OCI-LY7 (cell line): ENCODE results near the gene ZNF536. TPM values are rescaled to one million over a fixed set of nuclear protein-coding genes. Genes with fewer than 3 reads are reported as not detected.

Source experiments
- BruUV-seq: library from RNA; stranded (reverse); fragments of 400-500 nt; replicated peaks from 2 replicates; lab custom pipeline; 2021; lab: Mats Ljungman, UMichigan
- CTCF ChIA-PET: fragments of 300-600 bp; sonication (Branson Sonifier 250); formaldehyde crosslinking; loops from one replicate; lab custom pipeline; 2022; ENCODE audit warnings: antibody characterized with exemption; ENCODE audit not compliant: unreplicated experiment; lab: Charles Lee
- POLR2A ChIA-PET: fragments of 300-600 bp; sonication (Branson Sonifier 250); formaldehyde crosslinking; loops from one replicate; lab custom pipeline; 2022; ENCODE audit warnings: antibody characterized with exemption; lab: Charles Lee
- DNase-seq: peaks from one replicate; pipeline ENCODE4 v3.0.0-alpha.2; 2015; ENCODE audit warnings: low spot score
- H2AFZ ChIP-seq: fragments of 200-600 bp; sonication (generic), shearing (Covaris generic); 2 replicates; pipeline ENCODE4 v1.6.1; 2014; ENCODE audit warnings: mild to moderate bottlenecking, antibody characterized with exemption, low read length, moderate library complexity
- H3K27ac ChIP-seq: fragments of 200-600 bp; sonication (generic); 2 replicates; pipeline ENCODE4 v1.5.1; 2014; ENCODE audit warnings: mixed run types, low read depth, mild to moderate bottlenecking, moderate library complexity, low read length, inconsistent platforms; ENCODE audit not compliant: poor library complexity, severe bottlenecking
- H3K36me3 ChIP-seq: fragments of 200-600 bp; sonication (generic); 2 replicates; pipeline ENCODE4 v1.6.1; 2014; ENCODE audit warnings: mild to moderate bottlenecking, antibody characterized with exemption, low read length, moderate library complexity, mixed read lengths; ENCODE audit not compliant: insufficient read depth
- H3K4me1 ChIP-seq: fragments of 200-600 bp; sonication (generic); 2 replicates; pipeline ENCODE4 v1.5.1; 2014; ENCODE audit warnings: mild to moderate bottlenecking, low read length; ENCODE audit not compliant: insufficient read depth, poor library complexity, severe bottlenecking
- H3K4me2 ChIP-seq: fragments of 200-600 bp; sonication (generic); 2 replicates; pipeline ENCODE4 v1.6.1; 2014; ENCODE audit warnings: mild to moderate bottlenecking, low read length
- H3K4me3 ChIP-seq: fragments of 200-600 bp; sonication (generic); 2 replicates; pipeline ENCODE4 v1.5.1; 2014; ENCODE audit warnings: mild to moderate bottlenecking, low read depth, low read length; ENCODE audit not compliant: poor library complexity, severe bottlenecking
- H3K79me2 ChIP-seq: fragments of 200-600 bp; sonication (generic); 2 replicates; pipeline ENCODE4 v1.6.1; 2016; ENCODE audit warnings: low read depth, mild to moderate bottlenecking, low read length, moderate library complexity, mixed read lengths; ENCODE audit not compliant: insufficient read depth
- H3K9me2 ChIP-seq: fragments of 200-600 bp; sonication (generic); 2 replicates; pipeline ENCODE4 v1.6.1; 2016; ENCODE audit warnings: mild to moderate bottlenecking, low read length, mixed read lengths; ENCODE audit not compliant: insufficient read depth
- H3K9me3 ChIP-seq: fragments of 200-600 bp; sonication (generic); 2 replicates; pipeline ENCODE4 v1.6.1; 2014; ENCODE audit warnings: mild to moderate bottlenecking, mixed run types, low read length, mixed read lengths
- H4K20me1 ChIP-seq: fragments of 200-600 bp; sonication (generic); 2 replicates; pipeline ENCODE4 v1.6.1; 2014; ENCODE audit warnings: mild to moderate bottlenecking, antibody characterized with exemption, low read length, moderate library complexity, mixed read lengths; ENCODE audit not compliant: insufficient read depth
- EZH2phosphoT487 ChIP-seq: fragments of 200-600 bp; sonication (generic); IDR thresholded peaks from 2 replicates; pipeline ENCODE4 v1.6.1; 2018; ENCODE audit warnings: low read depth, borderline replicate concordance, mild to moderate bottlenecking, mixed run types, antibody characterized with exemption, low read length, moderate library complexity, mixed read lengths
- intact Hi-C: fragments of 100-400 bp; cut with micrococcal nuclease; formaldehyde crosslinking; loops from one replicate; pipeline ENCODE4 v1.10.0; 2022; ENCODE audit not compliant: unreplicated experiment
- total RNA-seq, 2 experiments: library from RNA; depleted of rRNA in 1 of 2; stranded (reverse); fragments of >200 nt in 1 of 2; shearing (Covaris generic) in 1 of 2; gene quantifications; 2 replicates each; pipeline ENCODE4 v1.2.3, GENCODE V29; 2014 to 2022
- TF ChIP-seq, protein P1 (sequence below): fragments of 200-600 bp; sonication (generic); conservative IDR thresholded peaks from 2 replicates; pipeline ENCODE4 v1.5.1; 2014; ENCODE audit warnings: mild to moderate bottlenecking, antibody characterized with exemption, low read length, moderate library complexity, mixed read lengths

ZNF536 gene
- total RNA-seq, 2 experiments from 2014 or later: 0.06 to 0.30 TPM

DNA sequence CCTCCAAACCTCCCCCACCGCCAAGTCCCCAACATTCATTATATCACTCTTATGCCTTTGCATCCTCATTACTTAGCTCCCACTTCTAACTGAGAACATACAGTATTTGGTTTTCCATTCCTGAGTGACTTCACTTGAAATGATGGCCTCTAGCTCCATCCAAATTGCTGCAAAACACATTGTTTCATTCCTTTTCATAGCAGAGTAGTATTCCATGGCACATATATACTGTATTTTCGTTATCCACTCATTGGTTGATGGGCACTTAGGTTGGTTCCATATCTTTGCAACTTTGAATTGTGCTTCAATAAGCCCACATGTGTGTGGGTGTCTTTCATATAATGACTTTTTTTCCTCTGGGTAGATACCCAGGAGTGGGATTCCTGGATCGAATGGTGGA is 233.1 kb downstream of the ZNF536 start:
- Histone ChIP-seq H3K36me3 (no peaks in the 10 kb centered on the region), H3K79me2 (no peaks in the 10 kb centered on the region), H3K27ac (no peak overlapping the region), H3K4me2 (no peak overlapping the region), H3K9me3 (no peaks in the 10 kb centered on the region), H2AFZ (no peak overlapping the region), H4K20me1 (no peaks in the 10 kb centered on the region), H3K4me3 (no peak overlapping the region), H3K4me1 (no peaks in the 10 kb centered on the region), H3K9me2 (peaks cover 4% of the 10 kb centered on the region; the same call in 1 of the 2 replicates)
- TF ChIP-seq EZH2phosphoT487: no peak
- TF ChIP-seq, protein P1, sequence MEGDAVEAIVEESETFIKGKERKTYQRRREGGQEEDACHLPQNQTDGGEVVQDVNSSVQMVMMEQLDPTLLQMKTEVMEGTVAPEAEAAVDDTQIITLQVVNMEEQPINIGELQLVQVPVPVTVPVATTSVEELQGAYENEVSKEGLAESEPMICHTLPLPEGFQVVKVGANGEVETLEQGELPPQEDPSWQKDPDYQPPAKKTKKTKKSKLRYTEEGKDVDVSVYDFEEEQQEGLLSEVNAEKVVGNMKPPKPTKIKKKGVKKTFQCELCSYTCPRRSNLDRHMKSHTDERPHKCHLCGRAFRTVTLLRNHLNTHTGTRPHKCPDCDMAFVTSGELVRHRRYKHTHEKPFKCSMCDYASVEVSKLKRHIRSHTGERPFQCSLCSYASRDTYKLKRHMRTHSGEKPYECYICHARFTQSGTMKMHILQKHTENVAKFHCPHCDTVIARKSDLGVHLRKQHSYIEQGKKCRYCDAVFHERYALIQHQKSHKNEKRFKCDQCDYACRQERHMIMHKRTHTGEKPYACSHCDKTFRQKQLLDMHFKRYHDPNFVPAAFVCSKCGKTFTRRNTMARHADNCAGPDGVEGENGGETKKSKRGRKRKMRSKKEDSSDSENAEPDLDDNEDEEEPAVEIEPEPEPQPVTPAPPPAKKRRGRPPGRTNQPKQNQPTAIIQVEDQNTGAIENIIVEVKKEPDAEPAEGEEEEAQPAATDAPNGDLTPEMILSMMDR: no peak
- ChIA-PET CTCF (interaction anchor here (0.6 kb wide), 1 partner anchor 139 kb away, joined by 11 read pairs; no protein-coding TSS in a partner anchor), POLR2A (no interaction called here)
- DNase-seq: no peak
- intact Hi-C loops: no loop called here
- no TSS peak for BruUV-seq

DNA sequence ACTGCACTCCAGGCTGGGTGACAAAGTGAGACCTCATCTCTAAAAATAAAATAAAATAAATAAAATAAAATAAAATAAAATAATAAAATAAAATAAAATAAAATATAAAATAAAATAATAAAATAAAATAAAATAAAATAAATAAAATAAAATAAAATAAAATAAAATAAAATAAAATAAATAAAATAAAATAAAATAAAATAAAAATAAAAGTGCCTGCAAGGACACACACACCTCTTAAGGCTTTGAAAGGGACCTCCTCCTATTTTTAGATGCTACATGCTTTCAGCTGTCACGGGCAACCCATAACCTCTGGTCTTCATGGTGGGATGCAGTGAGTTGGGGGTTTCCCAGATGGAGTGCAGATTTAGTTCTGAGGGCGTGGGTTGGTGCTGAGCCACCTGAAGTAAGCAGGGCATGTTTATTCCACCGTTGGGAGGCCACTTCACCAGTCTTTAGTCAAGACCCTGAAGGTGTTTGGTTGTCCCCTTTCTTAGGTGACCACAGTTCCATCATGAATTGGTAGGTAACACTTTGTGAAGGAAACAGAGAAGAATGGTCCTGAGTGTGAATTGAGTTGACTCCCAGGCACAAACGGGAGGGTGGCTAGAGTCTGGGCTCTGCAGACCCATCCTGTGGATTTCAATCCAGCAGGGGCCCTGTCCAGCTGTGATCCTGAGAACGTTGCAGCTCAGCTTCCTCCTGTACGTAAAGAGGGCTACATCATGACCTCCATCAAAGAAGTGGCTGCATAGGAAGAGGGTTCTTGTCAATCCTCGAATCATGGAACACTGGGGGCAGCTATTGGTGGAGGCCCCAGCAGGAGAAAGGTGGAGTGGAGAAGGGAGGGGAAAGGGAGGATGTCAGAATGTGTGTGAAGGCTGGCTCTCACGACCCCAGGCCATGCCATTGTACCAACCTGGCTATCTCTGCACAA is 234.2 kb downstream of the ZNF536 start:
- intact Hi-C loops: no loop called here
- POLR2A ChIA-PET: no interaction called here
- no TSS peak for BruUV-seq
- Histone ChIP-seq H3K4me1 (no peaks in the 10 kb centered on the region), H2AFZ (no peak overlapping the region), H3K4me3 (no peak overlapping the region), H3K9me2 (peaks cover 4% of the 10 kb centered on the region; the same call in 1 of the 2 replicates), H3K9me3 (no peaks in the 10 kb centered on the region), H3K27ac (no peak overlapping the region), H4K20me1 (no peaks in the 10 kb centered on the region), H3K36me3 (no peaks in the 10 kb centered on the region), H3K79me2 (no peaks in the 10 kb centered on the region), H3K4me2 (no peak overlapping the region)
- TF ChIP-seq, protein P1: no peak
- no peak for TF ChIP-seq EZH2phosphoT487
- CTCF ChIA-PET: no interaction called here
- no peak for DNase-seq
